NCI-H69 (cell line): ENCODE data around the gene SLIT3.

Experiments
- DNase-seq: peaks from one replicate; lab custom pipeline; 2025; lab: John Stamatoyannopoulos, UW

The SLIT3 gene

GRCh38 chr5:169080448-169080911 is 220.5 kb downstream of the SLIT3 start:
- no peak for DNase-seq

DNA sequence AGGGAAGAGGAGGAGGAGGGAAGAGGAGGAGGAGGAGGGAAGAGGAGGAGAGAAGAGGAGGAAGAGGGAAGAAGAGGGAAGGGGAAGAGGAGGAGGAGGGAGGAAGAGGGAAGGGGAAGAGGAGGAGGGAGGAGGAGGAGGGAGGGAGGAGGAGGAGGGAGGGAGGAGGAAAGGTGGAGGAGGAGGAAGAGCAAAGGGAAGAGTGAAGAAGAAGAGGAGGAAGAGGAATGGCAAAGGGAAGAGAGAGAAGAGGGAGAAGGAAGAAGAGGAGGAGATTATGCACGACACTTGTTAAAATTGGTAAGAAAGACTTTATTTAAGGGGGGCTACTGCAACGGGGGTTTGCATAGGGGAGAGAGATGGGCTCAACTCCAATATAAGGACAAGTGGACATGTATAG is 221.2 kb downstream of the SLIT3 start:
- DNase-seq: no peak

DNA sequence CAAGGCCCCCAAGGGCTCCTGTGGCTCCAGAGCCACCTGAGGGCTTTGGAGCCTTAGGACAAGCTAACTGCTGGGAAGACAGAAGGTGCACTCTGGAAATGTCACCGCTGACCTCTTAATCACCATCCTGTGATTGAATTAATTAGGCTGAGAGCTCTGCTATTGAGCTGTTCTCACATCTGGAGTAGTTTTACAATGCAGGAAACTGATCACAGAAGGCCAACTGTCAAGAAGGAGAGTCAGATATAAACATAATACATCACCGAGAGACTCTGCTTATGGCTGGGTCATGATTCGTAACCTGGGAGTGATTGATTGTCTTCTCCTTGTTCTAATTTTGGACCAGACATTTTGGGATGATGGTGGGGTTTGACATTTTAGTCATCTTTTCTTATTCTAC is 226.1 kb downstream of the SLIT3 start:
- peak; percentile 10 for DNase-seq

GRCh38 chr5:169072233-169072632 is 228.7 kb downstream of the SLIT3 start:
- no peak for DNase-seq

GRCh38 chr5:169070413-169070812 is 230.5 kb downstream of the SLIT3 start:
- DNase-seq: no peak

DNA sequence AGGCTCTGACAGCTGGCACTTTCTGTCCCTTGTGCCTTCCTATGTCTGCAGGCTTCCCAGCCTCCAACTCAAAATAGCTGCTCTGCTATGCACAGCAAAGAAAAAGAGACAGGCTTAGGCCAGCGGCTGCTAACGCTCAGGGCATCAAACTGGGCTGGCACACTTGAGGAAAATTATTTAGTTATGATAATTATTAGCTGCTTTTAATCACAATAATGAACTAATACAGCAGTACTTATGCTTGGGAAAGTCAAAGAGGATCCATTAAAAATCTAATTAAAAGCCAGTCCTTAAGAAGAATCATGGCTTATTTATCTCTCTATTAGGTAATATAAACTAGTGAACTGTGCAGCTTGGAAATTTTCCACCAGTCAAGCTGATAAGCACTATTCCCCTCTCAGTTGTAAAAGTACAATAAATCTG is 233.2 kb downstream of the SLIT3 start:
- no peak for DNase-seq

DNA sequence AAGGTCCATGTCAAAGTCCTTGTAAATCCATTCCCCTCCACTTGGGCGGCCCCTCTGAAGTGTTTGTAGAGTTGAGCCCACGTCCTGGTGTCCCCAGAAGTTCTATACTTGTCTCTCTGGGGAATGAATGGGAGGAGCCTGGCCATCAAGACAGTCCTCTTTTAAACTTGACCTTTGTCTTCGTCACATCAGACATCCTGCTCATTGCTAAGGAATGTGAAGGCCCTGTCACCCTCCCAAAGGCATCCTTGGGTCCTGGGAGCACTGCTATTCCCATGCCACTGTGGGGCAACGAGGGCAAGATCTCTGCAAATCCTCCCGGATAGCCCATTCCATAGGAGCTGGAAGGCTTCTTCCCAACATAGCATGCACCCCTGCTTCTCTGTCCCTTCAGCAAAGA is 235.5 kb downstream of the SLIT3 start:
- no peak for DNase-seq

DNA sequence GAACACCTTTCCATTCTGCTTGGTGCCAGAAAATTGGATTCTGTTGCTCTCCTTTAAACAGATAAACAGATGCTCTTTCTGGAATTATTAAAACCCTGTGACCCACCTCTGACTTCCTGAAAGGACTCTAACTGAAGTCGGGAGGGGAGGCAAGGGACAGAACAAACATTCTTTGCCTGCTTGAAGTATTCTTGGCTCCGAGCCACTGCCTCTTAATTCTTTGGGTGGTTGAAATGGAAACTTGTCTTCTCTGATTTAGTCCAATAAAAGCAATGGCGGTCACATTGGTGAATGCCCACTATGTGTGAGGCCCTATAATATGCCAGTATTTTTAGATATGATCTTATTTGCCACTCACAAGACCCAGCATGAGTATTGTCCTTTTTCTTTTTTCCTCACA is 236.8 kb downstream of the SLIT3 start:
- peak; percentile 14 for DNase-seq

- no peak for DNase-seq
These were observed 237.5 kb downstream of the SLIT3 start for GRCh38 chr5:169063316-169063953.

DNA sequence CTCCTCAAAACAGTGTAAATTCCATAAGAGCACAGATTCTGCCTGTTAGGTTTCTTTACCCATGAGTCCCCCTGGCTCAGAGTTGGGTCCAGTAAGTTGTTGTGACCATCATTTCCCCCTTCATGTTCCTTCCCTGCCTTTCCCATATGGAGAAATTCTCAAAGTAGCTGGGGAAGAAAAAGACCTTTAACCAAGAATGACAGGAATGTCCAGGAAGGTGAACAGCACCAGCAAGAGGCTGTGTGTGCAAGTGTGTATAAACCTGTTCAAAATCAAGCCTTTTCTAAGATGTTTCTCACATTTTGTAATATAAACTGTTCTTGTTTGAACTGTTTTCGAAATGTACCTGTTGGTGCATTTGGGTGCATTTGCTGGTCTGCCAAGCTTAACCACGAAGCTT is 238.2 kb downstream of the SLIT3 start:
- DNase-seq: no peak

DNA sequence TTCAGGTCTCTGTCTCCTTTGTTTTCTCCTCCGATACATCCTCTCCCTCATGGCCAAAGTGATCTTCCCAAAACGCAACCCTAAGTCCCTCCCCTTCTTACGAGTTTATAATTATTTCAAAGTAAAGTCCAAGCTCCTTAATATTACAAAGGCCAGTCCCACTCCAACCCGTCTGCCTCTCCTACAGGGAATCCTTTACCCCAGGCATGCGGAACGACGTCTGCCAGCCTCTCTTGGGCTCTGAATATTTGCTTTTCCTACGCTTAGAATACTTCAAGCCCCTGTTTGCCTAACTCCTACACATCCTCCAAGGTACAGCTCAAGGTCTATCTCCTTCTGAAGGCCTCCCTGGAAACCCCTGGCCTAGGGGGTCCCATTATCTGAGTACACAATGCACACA is 246.4 kb downstream of the SLIT3 start:
- no peak for DNase-seq

GRCh38 chr5:169052207-169052606 is 248.7 kb downstream of the SLIT3 start:
- no peak for DNase-seq

GRCh38 chr5:169051351-169051750 is 249.6 kb downstream of the SLIT3 start:
- DNase-seq: no peak

DNA sequence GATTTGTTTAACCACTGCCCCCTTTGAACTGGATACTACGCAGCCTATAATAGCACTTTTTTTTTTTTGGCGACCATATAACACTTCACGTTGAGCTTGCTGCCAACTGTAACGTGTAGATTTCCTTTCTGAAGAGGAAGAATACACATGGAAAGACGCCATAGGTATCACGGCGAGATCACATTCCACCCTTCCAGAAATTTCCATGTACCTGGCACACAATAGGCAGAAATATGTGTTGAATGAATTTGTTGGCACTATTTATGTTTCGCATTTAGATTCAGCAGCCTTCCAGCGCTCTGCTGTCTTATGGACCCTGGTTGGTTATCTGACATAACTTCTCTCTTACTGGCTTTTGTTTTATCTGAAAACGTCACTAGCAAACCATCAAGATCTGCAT is 250.3 kb downstream of the SLIT3 start:
- DNase-seq: no peak

DNA sequence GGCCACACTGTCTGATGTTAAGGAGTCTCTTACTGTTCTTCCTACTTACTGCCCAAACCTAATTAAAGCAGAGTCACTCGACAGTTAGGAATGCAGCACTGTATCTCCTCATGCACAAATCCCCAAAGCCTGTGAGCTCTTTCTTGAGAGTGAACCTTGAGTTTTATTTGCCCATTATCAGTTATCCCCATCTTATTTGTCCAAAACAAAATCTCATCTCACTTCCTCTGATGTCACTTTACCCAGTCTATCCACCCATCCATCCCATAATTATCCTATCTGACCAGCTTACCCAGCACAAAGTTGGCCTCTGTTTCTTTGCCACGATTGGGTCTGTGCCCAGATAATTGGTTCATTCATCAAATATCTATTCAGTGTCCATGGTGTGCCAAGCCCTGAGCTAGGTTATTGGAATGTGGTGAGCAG is 250.8 kb downstream of the SLIT3 start:
- no peak for DNase-seq

DNA sequence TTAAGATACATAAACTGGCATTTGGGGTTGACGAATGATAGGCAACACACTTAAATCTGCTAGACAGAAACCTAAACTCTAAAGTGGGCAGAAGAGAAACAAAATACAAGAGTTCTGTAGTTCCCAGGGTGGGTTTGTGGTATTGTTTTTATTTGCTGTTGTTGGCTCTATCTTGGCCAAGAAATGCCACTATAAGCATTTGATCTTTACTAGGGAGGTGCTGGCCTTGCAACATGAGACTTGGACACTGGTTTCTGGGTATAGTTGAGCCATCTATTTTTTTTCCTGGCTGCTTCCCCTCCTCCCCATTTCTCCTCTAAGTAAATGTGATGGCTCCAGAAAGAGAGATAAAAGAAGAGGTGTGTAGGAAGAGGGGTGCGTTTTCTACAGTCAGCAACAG is 251.2 kb downstream of the SLIT3 start:
- DNase-seq: no peak

- DNase-seq: no peak
These were observed 252.5 kb downstream of the SLIT3 start for GRCh38 chr5:169048181-169049125.

DNA sequence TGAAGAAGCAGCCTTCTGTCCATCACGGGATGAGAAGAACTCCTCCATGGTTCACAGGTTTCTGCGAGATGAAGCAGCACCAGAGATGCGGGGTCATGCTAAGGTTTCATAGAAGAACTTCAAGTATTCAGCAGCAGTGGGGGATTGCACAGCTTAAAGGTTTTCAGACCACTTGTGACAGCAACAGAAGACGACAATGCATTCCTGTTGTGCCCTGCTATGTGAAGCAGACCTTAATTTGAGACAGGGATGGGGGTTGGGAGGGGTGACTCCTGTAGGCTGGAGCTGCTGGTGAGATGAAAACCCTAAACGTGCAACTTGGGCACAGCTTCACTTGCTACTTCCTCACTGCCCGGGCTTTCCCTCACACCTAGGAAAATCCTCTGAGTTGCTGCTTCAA is 256.0 kb downstream of the SLIT3 start:
- DNase-seq: no peak

DNA sequence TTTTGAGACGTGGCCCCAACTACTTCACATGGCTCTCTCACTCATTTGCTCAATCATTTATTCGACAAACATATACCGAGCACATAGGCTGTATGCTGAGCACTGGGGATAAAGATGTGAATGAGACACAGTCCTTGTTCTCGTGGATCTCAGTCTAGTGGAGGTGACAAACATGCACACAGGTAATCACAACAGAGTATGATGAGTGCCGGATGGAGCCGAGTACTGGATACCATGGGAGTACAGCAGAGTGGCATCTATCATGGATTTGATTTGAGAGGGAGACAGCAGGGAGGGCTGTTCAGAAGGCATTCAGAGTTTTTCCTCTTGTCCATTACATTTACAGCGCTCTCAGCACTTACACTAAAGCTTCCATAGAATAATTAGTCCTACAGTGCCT is 259.8 kb downstream of the SLIT3 start:
- no peak for DNase-seq

GRCh38 chr5:169039592-169039991 is 261.3 kb downstream of the SLIT3 start:
- no peak for DNase-seq

- no peak for DNase-seq
These were observed 263.5 kb downstream of the SLIT3 start for GRCh38 chr5:169037466-169037865.

DNA sequence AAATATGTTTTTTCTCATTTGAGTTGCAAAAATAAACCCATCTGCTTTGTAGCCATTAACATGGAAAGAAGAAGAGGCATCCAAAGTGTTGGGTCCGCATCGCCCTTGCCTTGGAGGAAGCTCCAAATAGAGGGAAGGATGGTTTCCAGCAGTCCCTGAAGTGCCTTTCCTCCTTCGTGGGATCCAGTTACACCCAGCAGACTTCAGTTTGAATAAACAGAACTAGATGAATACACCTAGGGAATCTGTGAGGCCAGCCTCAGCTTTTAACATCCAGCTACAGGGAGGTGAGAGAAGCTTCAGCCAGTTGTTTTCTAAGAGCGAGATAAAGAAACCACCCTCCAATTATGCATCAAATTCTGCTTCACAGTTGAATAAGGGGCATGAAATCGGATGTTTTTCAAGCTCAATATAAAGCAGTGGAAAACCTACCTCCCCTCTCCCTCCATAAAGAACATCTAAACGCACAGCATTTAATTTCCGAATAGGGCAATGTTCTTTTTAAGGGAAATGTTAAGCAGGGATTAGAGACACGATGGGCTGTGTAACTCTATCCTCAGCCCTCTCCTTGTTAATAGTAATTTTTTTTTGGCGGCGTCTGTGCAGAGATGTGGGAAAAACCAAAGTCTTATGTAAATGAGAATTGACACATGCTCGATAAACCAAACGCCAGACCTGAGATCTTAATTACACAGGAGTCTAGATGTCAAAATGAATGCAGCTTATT is 264.7 kb downstream of the SLIT3 start:
- no peak for DNase-seq
